GM12891 (cell line): ENCODE results near the gene IQGAP2.

ENCODE experiments used
- POLR2A ChIP-seq: IDR thresholded peaks from 2 replicates; pipeline ENCODE4 v1.6.1; 2011; ENCODE audit warnings: low read depth, low read length, control low read depth
- POLR2AphosphoS5 ChIP-seq: IDR thresholded peaks from 2 replicates; pipeline ENCODE4 v1.6.1; 2011; ENCODE audit warnings: low read depth, low read length, control low read depth

GRCh38 chr5:76493190-76493837 is 90.2 kb downstream of the IQGAP2 start:
- TF ChIP-seq POLR2AphosphoS5 (no peak), POLR2A (no peak)
